H1 (cell line): ENCODE data around the gene TBC1D22A. TPM values are rescaled to one million over a fixed set of nuclear protein-coding genes. Genes with fewer than 3 reads are reported as not detected.

Experiments
- CTCF ChIA-PET: fragments of 300-600 bp; sonication (Branson Sonifier 250); formaldehyde crosslinking; loops from one replicate; lab custom pipeline; 2021; ENCODE audit not compliant: partially characterized antibody; lab: Charles Lee
- POLR2A ChIA-PET: fragments of 300-600 bp; sonication (Branson Sonifier 250); formaldehyde crosslinking; loops from one replicate; lab custom pipeline; 2021; ENCODE audit warnings: inconsistent platforms; ENCODE audit not compliant: partially characterized antibody; lab: Charles Lee
- DNase-seq, 2 experiments: peaks; one replicate each; pipeline versions ENCODE4 v3.0.0 to v3.0.0-alpha.2; 2010 to 2022; ENCODE audit warnings: low spot score in 2 of 2, low read depth in 1 of 2, mixed read lengths in 1 of 2
- FAIRE-seq: peaks from 2 replicates; lab custom pipeline; 2011; peaks lifted over from hg19 to GRCh38; lab: Jason Lieb, UNC
- H2AFZ ChIP-seq: 2 replicates; pipeline ENCODE4 v1.8.1; 2012; ENCODE audit warnings: low read length, inconsistent platforms
- H2AK5ac ChIP-seq: 2 replicates; pipeline ENCODE4 v1.6.1; 2013; ENCODE audit warnings: low read depth, low read length
- H2BK120ac ChIP-seq: replicated peaks from 2 replicates; pipeline ENCODE3; 2013; ENCODE audit warnings: low read depth, low read length, inconsistent platforms
- H2BK12ac ChIP-seq: 2 replicates; pipeline ENCODE4 v1.6.1; 2013; ENCODE audit warnings: low read depth, low read length
- H2BK15ac ChIP-seq: 2 replicates; pipeline ENCODE4 v1.6.1; 2013; ENCODE audit warnings: low read length
- H2BK20ac ChIP-seq: 2 replicates; pipeline ENCODE4 v1.6.1; 2013; ENCODE audit warnings: low read length
- H2BK5ac ChIP-seq: 2 replicates; pipeline ENCODE4 v1.6.1; 2013; ENCODE audit warnings: low read depth, low read length
- H3K14ac ChIP-seq: 2 replicates; pipeline ENCODE4 v1.6.1; 2013; ENCODE audit warnings: inconsistent platforms; ENCODE audit not compliant: insufficient read length
- H3K18ac ChIP-seq: 2 replicates; pipeline ENCODE4 v1.6.1; 2013; ENCODE audit warnings: low read length; ENCODE audit errors: extremely low read depth
- H3K23ac ChIP-seq: 2 replicates; pipeline ENCODE4 v1.6.1; 2013; ENCODE audit warnings: inconsistent platforms; ENCODE audit not compliant: insufficient read length
- H3K23me2 ChIP-seq: 2 replicates; pipeline ENCODE4 v1.6.1; 2013; ENCODE audit warnings: low read depth, low read length
- H3K27ac ChIP-seq: 2 replicates; pipeline ENCODE4 v1.6.1; 2011; ENCODE audit warnings: low read depth, low read length, inconsistent platforms
- H3K27me3 ChIP-seq, 4 experiments: replicated peaks in 1 of 4; 1 replicate in 1 of 4; 2 replicates in 3 of 4; pipeline versions ENCODE4 v1.6.1 to v1.8.1; 2011 to 2013; ENCODE audit warnings: low read length in 3 of 4, mild to moderate bottlenecking in 3 of 4, inconsistent platforms in 2 of 4, mixed read lengths in 2 of 4, moderate library complexity in 1 of 4; ENCODE audit not compliant: control insufficient read depth in 3 of 4, insufficient read depth in 3 of 4; ENCODE audit errors: extremely low read depth in 1 of 4
- H3K36me3 ChIP-seq, 4 experiments: 2 replicates each; pipeline versions ENCODE4 v1.6.1 to v1.8.1; 2011 to 2013; ENCODE audit warnings: mild to moderate bottlenecking in 4 of 4, low read length in 3 of 4, moderate library complexity in 2 of 4, control low read depth in 1 of 4, inconsistent platforms in 1 of 4; ENCODE audit not compliant: insufficient read depth in 4 of 4, control insufficient read depth in 2 of 4
- H3K4ac ChIP-seq: replicated peaks from 2 replicates; pipeline ENCODE3; 2013; ENCODE audit warnings: low read length, low read depth, mixed read lengths, inconsistent platforms; ENCODE audit not compliant: insufficient read length
- H3K4me1 ChIP-seq, 4 experiments: replicated peaks in 1 of 4; 1 replicate in 1 of 4; 2 replicates in 3 of 4; pipeline versions ENCODE4 v1.6.1 to v1.8.1; 2011 to 2013; ENCODE audit warnings: low read length in 3 of 4, inconsistent platforms in 2 of 4, mixed read lengths in 1 of 4; ENCODE audit not compliant: insufficient read depth in 4 of 4, control insufficient read depth in 3 of 4
- H3K4me2 ChIP-seq, 2 experiments: 2 replicates each; pipeline versions ENCODE4 v1.6.1 to v1.8.1; 2011 to 2013; ENCODE audit warnings: low read depth in 2 of 2, low read length in 2 of 2, control low read depth in 1 of 2, inconsistent platforms in 1 of 2, mild to moderate bottlenecking in 1 of 2; ENCODE audit not compliant: insufficient read depth in 1 of 2
- H3K4me3 ChIP-seq, 4 experiments: fragments of 200-600, 300-600 bp in 1 of 4; sonication (generic), shearing (Covaris generic), sonication (Bioruptor Twin) in 1 of 4; 2 replicates each; pipeline versions ENCODE4 v1.5.1 to v1.8.1; 2011 to 2016; ENCODE audit warnings: low read length in 4 of 4, low read depth in 3 of 4, control low read depth in 2 of 4, inconsistent platforms in 2 of 4, mild to moderate bottlenecking in 2 of 4, mixed read lengths in 1 of 4, moderate library complexity in 1 of 4; ENCODE audit not compliant: insufficient read depth in 2 of 4; ENCODE audit errors: extremely low read depth in 1 of 4
- H3K56ac ChIP-seq: replicated peaks from 2 replicates; pipeline ENCODE3; 2013; ENCODE audit warnings: low read depth, mild to moderate bottlenecking, mixed read lengths, low read length, inconsistent platforms; ENCODE audit not compliant: insufficient read length
- H3K79me1 ChIP-seq: 2 replicates; pipeline ENCODE4 v1.6.1; 2013; ENCODE audit warnings: low read depth, low read length, control low read depth
- H3K79me2 ChIP-seq, 2 experiments: 2 replicates each; pipeline versions ENCODE4 v1.6.1 to v1.8.1; 2012 to 2013; ENCODE audit warnings: low read length in 2 of 2, mild to moderate bottlenecking in 2 of 2, inconsistent platforms in 1 of 2; ENCODE audit not compliant: insufficient read depth in 2 of 2, control insufficient read depth in 1 of 2
- H3K9ac ChIP-seq, 4 experiments: replicated peaks in 1 of 4; 1 replicate in 1 of 4; 2 replicates in 3 of 4; pipeline versions ENCODE4 v1.6.1 to v1.8.1; 2011 to 2013; ENCODE audit warnings: low read depth in 3 of 4, low read length in 3 of 4, control low read depth in 2 of 4, mild to moderate bottlenecking in 2 of 4, moderate library complexity in 2 of 4, inconsistent platforms in 1 of 4; ENCODE audit errors: extremely low read depth in 1 of 4
- H3K9me3 ChIP-seq, 2 experiments: 2 replicates each; pipeline versions ENCODE4 v1.6.1 to v1.8.1; 2012 to 2013; ENCODE audit warnings: mild to moderate bottlenecking in 2 of 2, moderate library complexity in 2 of 2, control low read depth in 1 of 2, inconsistent platforms in 1 of 2, low read depth in 1 of 2, low read length in 1 of 2, mixed read lengths in 1 of 2; ENCODE audit not compliant: insufficient read depth in 2 of 2
- H4K20me1 ChIP-seq, 2 experiments: replicated peaks in 1 of 2; 2 replicates each; pipeline versions ENCODE3 to v1.8.1; 2011 to 2013; ENCODE audit warnings: inconsistent platforms in 2 of 2, low read length in 2 of 2, mild to moderate bottlenecking in 1 of 2; ENCODE audit not compliant: insufficient read depth in 2 of 2, control insufficient read depth in 1 of 2
- H4K5ac ChIP-seq: 2 replicates; pipeline ENCODE4 v1.6.1; 2013; ENCODE audit warnings: low read length, low read depth, mixed read lengths, inconsistent platforms; ENCODE audit not compliant: insufficient read length
- H4K8ac ChIP-seq: 2 replicates; pipeline ENCODE4 v1.8.0; 2013; ENCODE audit warnings: mild to moderate bottlenecking, moderate library complexity, low read length, inconsistent platforms; ENCODE audit not compliant: insufficient read depth; ENCODE audit errors: extremely low read depth
- H4K91ac ChIP-seq: replicated peaks from 2 replicates; pipeline ENCODE3; 2013; ENCODE audit warnings: low read length, mixed read lengths, inconsistent platforms; ENCODE audit not compliant: insufficient read length
- CBX5 ChIP-seq: fragments of 300-800, 300-1000 bp; sonication (generic); IDR thresholded peaks from 2 replicates; pipeline ENCODE4 v1.7.1; 2016; ENCODE audit warnings: antibody characterized with exemption, low read length, low read depth
- CHD2 ChIP-seq: IDR thresholded peaks from 2 replicates; pipeline ENCODE4 v1.6.1; 2012; ENCODE audit warnings: low read length, improper control_type of control experiment
- GTF2F1 ChIP-seq: IDR thresholded peaks from 2 replicates; pipeline ENCODE4 v1.6.1; 2012; ENCODE audit warnings: low read depth, low read length, improper control_type of control experiment, borderline replicate concordance
- HDAC6 ChIP-seq: IDR thresholded peaks from one replicate; pipeline ENCODE4 v1.7.1; 2012; ENCODE audit warnings: low read depth, mild to moderate bottlenecking, inconsistent platforms, low read length, moderate library complexity
- PHF8 ChIP-seq: fragments of 200-600 bp; sonication (generic); conservative IDR thresholded peaks from 2 replicates; pipeline ENCODE4 v1.7.1; 2012; ENCODE audit warnings: low read depth, mild to moderate bottlenecking, inconsistent platforms, low read length, moderate library complexity
- RBBP5 ChIP-seq: IDR thresholded peaks from 2 replicates; pipeline ENCODE4 v1.7.1; 2012; ENCODE audit warnings: low read depth, mild to moderate bottlenecking, inconsistent platforms, low read length, moderate library complexity, borderline replicate concordance
- RXRA ChIP-seq: IDR thresholded peaks from 2 replicates; pipeline ENCODE4 v1.6.1; 2011; ENCODE audit warnings: low read depth, mild to moderate bottlenecking, low read length, moderate library complexity; ENCODE audit not compliant: insufficient read depth
- SAP30 ChIP-seq: fragments of 300-600 bp; sonication (generic); IDR thresholded peaks from 2 replicates; pipeline ENCODE4 v1.7.1; 2012; ENCODE audit warnings: low read length, moderate library complexity, mild to moderate bottlenecking, inconsistent platforms; ENCODE audit not compliant: insufficient read depth, insufficient replicate concordance
- SIRT6 ChIP-seq: IDR thresholded peaks from one replicate; pipeline ENCODE4 v1.7.1; 2012; ENCODE audit warnings: low read length, inconsistent platforms
- WGBS, 2 experiments: shearing (Covaris generic) in 1 of 2; methylation state at CpG; one replicate each; pipeline versions ENCODE4 v1.1.6 to v1.1.7; 2013 to 2015; ENCODE audit warnings: low lambda C conversion rate in 2 of 2, mixed read lengths in 2 of 2, inconsistent platforms in 1 of 2, low coverage in 1 of 2, missing lambda C conversion rate in 1 of 2; ENCODE audit not compliant: insufficient replicate concordance in 2 of 2, insufficient coverage in 1 of 2, insufficient read length in 1 of 2; ENCODE audit errors: extremely low coverage in 1 of 2, missing lambda C conversion rate in 1 of 2; 5-methylcytosine and 5-hydroxymethylcytosine counted together
- polyA plus RNA-seq, 7 experiments: library from polyadenylated mRNA; depleted of rRNA in 3 of 7; stranded (reverse) in 5 of 7; unstranded in 2 of 7; fragments of >200 nt in 5 of 7; fragments of 200-250 nt in 2 of 7; gene quantifications; 1 replicate in 5 of 7; 2 replicates in 1 of 7; 4 replicates in 1 of 7; pipeline versions ENCODE4 v1.2.1 to v1.2.3, GENCODE V29; 2011 to 2013; ENCODE audit warnings: missing spikeins in 2 of 7, mixed read lengths in 2 of 7
- total RNA-seq: library from RNA; stranded (reverse); fragmentation: NEBNext Ultra II Directional; extraction: Animal tissue kit (Norgen Biotek cat#: 25700); gene quantifications from 2 replicates; pipeline ENCODE4 v1.2.1, GENCODE V29; 2021

The TBC1D22A gene
- total and polyA plus RNA-seq, 2 of the 8 experiments (the other 6 are each of a cell fraction or from before 2014, with no cell fraction given) = 11.9 to 18.4 TPM

- no peak for FAIRE-seq
Observed at GRCh38 chr22:47047321-47048122, 285.1 kb downstream of the TBC1D22A start.

More at GRCh38 chr22:47047321-47048122, 285.1 kb downstream of the TBC1D22A start:
- no peak overlapping the region for H2AFZ ChIP-seq
- H4K8ac ChIP-seq = 0 out of 2 replicates have a peak overlapping the region, but pooled peaks have one; percentile 43
- ChIA-PET POLR2A (no interaction called here), CTCF (interaction anchor here (0.6 to 1.3 kb wide), 4 partner anchors 16 to 221 kb away, joined by 3 to 4 read pairs (median 3); no protein-coding TSS in a partner anchor)
- TF ChIP-seq RBBP5 (no peak), SIRT6 (no peak), CHD2 (no peak), GTF2F1 (no peak), RXRA (no peak), HDAC6 (no peak), PHF8 (no peak), SAP30 (no peak), CBX5 (no peak)
- H3K4me2 ChIP-seq = no peak overlapping the region
- no peak overlapping the region for H3K4ac ChIP-seq
- no peak overlapping the region for H2BK120ac ChIP-seq
- H2BK15ac ChIP-seq = no peak overlapping the region
- no peaks in the 10 kb centered on the region for H3K79me2 ChIP-seq
- no peak overlapping the region for H2BK5ac ChIP-seq
- H4K20me1 ChIP-seq = peaks cover 1% of the 10 kb centered on the region in 2 experiments
- no peaks in the 10 kb centered on the region for H3K23me2 ChIP-seq
- no peak overlapping the region for H2BK12ac ChIP-seq
- no peaks in the 10 kb centered on the region; a peak in 1 of 8 replicates for H3K36me3 ChIP-seq
- H3K79me1 ChIP-seq = peaks cover 3% of the 10 kb centered on the region; the same call in 1 of the 2 replicates
- no peaks in the 10 kb centered on the region for H3K9me3 ChIP-seq
- no peak overlapping the region for H3K14ac ChIP-seq
- no peak for DNase-seq
- no peaks in the 10 kb centered on the region for H3K27me3 ChIP-seq
- no peak overlapping the region for H4K5ac ChIP-seq
- no peak overlapping the region for H3K18ac ChIP-seq
- H3K23ac ChIP-seq = no peak overlapping the region
- no peak overlapping the region for H2BK20ac ChIP-seq
- WGBS, 2 experiments = 93% methylated on average over 13 of the region's 13 CpGs; no CpG with 5 or more reads in 1 of the 2 experiments
- no peak overlapping the region for H4K91ac ChIP-seq
- H2AK5ac ChIP-seq = no peak overlapping the region
- H3K4me1 ChIP-seq = peaks cover 0 to 10% (median 4%) of the 10 kb centered on the region in 4 experiments; a peak in 5 of 7 replicates
- H3K9ac ChIP-seq = no peak overlapping the region
- H3K27ac ChIP-seq = peak overlapping the region; percentile 34; the same call in 1 of the 2 replicates
- no peak overlapping the region for H3K4me3 ChIP-seq
- no peak overlapping the region for H3K56ac ChIP-seq
